Measurements from ENCODE around the gene NXN.

- TF ChIP-seq EP300 (conservative IDR thresholded peaks at IDR 0.05; ENCODE audit: poor library complexity, severe bottlenecking): no peak
- no peak for TF ChIP-seq POLR2AphosphoS5 (IDR thresholded peaks at IDR 0.05)
- no peak for TF ChIP-seq EZH2 (IDR thresholded peaks at IDR 0.05; ENCODE audit: borderline replicate concordance, insufficient read depth, low read length, poor library complexity, severe bottlenecking)
- TF ChIP-seq CTCF (IDR thresholded peaks at IDR 0.05; ENCODE audit: poor library complexity, severe bottlenecking): no peak
- no peak for TF ChIP-seq MXI1 (conservative IDR thresholded peaks at IDR 0.05; ENCODE audit: poor library complexity, severe bottlenecking)
- TF ChIP-seq RAD21 (conservative IDR thresholded peaks at IDR 0.05): no peak
- TF ChIP-seq TAF1 (IDR thresholded peaks at IDR 0.05; ENCODE audit: low read depth): no peak
- TF ChIP-seq REST (IDR thresholded peaks at IDR 0.05; ENCODE audit: borderline replicate concordance): no peak
Observed at GRCh38 chr17:945672-946071, 33.9 kb downstream of the NXN start.
